H54 (cell line): ENCODE data around the gene ZNF423.

Source experiments
- DNase-seq: peaks from one replicate; pipeline ENCODE4 v3.0.0; 2011; ENCODE audit warnings: low spot score, mixed read lengths; ENCODE audit not compliant: insufficient read length
- FAIRE-seq: peaks from 3 replicates; lab custom pipeline; 2011; peaks lifted over from hg19 to GRCh38; lab: Jason Lieb, UNC
- POLR2A ChIP-seq: IDR thresholded peaks from 2 replicates; pipeline ENCODE4 v1.6.1; 2011; ENCODE audit warnings: low read depth, mild to moderate bottlenecking, low read length

Gene ZNF423

GRCh38 chr16:49598383-49599170 lies 257.3 kb downstream of the ZNF423 start:
- TF ChIP-seq POLR2A: no peak
- no peak for DNase-seq
- no peak for FAIRE-seq

- DNase-seq (no peak), FAIRE-seq (no peak)
- TF ChIP-seq POLR2A: no peak
Measured at GRCh38 chr16:49597796-49598195, 258.1 kb downstream of the ZNF423 start.

DNA sequence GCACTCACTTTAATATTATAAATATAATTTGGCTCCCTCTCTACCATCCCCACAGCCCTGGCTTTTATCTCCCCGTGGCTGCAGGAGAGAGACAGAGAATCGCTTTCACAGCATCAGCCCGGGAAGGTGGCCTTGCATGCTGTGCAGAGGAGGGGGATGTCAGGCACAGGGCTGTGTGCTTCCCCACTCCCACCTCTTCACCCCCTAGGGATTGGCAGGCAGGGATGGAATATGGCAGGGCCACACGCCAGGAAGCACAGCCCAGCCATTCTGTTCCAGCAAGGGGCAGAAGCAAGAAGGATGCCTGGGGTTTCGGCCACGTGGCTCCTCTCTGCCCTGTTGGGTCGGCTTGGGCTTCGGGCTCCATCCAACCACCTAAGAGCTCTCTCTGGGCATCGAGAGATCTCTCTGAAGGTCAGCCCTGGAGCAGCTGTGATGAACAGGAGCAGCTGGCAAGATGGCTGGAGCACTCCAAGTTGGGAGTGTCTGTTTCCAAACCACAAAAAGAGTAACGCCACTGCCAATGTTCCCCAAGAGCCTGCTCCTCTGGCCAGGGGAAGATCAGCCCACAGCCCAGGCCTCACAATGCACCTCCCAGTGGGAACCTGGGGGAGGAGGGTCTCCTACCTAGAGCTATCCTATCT lies 259.1 kb downstream of the ZNF423 start:
- DNase-seq (no peak), FAIRE-seq (no peak)
- TF ChIP-seq POLR2A: no peak

- DNase-seq: no peak
- TF ChIP-seq POLR2A: no peak
- FAIRE-seq: no peak
Measured at GRCh38 chr16:49596068-49596467, 259.8 kb downstream of the ZNF423 start.

DNA sequence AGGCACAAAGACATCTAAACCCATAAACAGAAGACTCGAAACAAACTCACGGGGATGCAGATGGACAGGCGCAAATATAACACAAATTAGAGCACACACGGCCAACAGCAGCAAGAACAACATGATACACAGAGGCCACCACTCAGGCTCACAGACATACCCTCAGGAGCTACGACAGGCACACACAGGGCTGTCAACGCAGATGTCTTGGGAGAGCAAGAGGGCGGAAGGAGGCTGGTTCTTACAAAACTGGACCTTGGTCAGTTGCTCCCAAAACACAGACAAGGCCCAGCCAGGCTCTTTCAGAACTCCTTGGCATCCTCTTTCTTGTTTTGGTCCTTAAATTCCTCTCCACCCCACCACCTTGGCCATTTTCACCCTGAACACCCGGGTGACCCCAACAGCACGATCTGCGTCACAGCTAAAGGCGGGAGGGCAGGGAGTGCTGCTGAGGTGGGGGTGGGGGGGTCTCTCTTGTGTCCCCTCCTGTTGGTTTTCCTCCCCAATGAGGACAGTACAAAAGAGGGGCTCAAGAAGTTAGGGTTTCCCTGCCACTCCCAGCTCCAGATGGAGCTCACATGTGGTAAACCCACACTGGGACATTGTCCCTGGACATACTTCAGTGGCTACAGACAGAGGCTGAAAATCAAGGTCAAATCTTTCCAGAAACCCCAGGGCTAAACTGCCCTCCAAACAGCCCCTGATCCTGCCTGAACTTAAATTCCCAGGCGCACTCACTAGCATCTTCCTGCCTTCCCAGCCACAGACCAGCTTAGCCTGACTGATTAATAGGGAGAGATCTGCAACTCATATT lies 261.0 kb downstream of the ZNF423 start:
- no peak for FAIRE-seq
- TF ChIP-seq POLR2A: no peak
- DNase-seq: no peak

GRCh38 chr16:49594153-49594552 lies 261.8 kb downstream of the ZNF423 start:
- no peak for DNase-seq
- no peak for TF ChIP-seq POLR2A
- no peak for FAIRE-seq

- no peak for FAIRE-seq
- TF ChIP-seq POLR2A: no peak
- DNase-seq: no peak
Measured at GRCh38 chr16:49593424-49594040, 262.4 kb downstream of the ZNF423 start.

DNA sequence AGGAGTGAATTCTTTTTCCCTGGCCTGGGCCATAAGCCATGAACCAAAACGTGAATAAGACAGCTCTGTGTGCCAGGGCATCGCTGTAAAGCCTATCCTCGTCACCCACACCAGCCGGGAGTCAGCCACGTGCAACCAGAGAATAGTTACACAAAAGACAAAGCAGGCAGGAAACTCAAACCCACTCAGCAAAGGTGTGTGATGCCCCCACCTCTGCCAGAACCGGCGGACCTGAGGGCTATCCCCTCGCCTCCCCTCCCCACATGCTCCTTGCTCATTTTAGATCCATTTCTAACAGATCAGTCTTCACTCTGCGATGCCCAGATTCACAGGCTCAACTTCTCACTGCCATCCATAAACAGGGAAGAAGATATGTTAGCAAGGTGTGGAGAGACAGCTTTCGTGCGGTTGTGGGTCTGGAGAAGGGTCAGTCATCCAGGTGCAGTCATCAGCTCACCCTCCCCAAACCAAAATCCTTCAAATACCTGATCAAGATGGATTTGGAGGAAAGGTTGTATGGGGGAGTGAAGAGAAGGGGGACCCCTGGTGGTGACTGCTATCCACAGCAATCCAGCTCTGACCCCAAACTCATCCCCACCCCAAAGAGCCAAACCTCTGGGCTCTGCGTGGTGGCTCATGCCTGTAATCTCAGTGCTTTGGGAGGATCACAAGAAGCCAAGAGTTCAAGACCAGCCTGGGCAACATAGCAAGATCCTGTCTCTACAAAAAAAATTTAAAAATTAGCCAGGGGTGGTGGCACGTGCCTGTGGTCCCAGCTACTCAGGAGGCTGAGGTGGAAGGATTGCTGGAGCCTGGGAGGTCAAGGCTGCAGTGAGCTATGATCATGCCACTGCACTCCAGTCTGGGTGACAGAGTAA lies 263.1 kb downstream of the ZNF423 start:
- FAIRE-seq: no peak
- DNase-seq: peak; percentile 47

DNA sequence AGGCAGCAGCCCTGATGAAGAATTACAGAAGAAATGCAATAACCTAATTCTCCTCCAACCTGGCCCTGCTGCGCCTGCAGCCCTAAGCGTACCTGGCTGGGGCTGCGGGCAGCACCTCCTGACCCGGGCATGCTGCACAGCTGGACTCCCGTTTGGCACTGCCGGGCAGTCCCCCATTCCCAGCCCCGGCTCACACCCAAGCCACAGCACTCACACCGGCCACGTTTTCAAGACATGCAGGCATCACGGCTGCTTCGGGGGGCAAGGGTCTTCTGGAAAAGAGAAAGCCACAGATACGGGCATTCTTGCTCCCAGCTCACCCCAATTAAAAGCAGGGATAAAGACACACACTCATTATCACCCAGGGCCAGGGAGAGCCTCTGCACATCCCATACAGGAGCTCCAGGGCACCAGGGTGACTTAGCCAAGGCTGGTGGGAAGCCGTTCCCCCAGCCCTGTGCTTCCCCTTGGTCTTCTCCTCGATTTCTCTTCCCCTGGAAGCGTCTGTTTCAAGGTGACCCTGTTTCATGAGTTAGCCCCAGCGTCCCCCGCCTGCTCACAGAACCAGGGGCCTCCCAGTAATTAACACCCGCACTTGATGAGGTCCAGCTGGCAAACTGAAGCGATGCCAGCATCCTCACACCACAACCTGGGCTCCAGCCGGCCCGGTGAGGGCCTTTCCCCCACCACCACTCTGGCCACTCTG lies 265.6 kb downstream of the ZNF423 start:
- DNase-seq (no peak), FAIRE-seq (no peak)
- TF ChIP-seq POLR2A: no peak

More for the DNA sequence above, 263.1 kb downstream of the ZNF423 start:
- no peak for TF ChIP-seq POLR2A

- TF ChIP-seq POLR2A: no peak
- DNase-seq (no peak), FAIRE-seq (no peak)
Measured at GRCh38 chr16:49589544-49590031, 266.3 kb downstream of the ZNF423 start.

DNA sequence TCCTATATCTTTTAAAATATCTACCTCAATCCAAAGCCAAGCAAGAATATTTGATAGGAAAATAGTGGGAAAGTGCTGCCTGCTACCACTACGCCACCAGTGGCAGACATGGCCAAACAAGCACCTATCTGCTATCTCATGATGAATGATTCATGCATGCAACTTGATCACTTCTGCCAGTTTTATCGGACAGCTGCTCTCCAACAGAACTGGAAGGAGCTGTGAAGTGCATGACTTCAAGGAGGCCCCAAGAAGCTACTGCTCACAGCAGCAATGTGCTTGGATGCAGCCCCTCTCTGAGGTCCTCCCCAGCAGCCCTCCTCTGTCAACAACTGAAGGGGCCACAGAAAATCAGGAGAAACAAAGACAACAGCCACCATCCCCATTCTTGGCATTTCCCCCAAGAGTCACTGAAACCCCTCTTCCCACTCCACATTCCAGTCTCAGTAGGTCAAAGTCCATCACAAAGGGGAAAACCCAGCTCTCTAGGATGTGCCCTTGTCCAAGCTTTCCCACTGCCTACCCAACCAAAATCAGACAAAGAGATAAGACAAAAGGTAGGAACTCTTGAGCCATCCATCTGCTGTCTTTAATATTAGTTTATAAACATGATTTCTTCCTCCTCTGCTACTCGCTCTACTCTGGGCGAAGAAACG lies 267.1 kb downstream of the ZNF423 start:
- DNase-seq (no peak), FAIRE-seq (no peak)
- no peak for TF ChIP-seq POLR2A

DNA sequence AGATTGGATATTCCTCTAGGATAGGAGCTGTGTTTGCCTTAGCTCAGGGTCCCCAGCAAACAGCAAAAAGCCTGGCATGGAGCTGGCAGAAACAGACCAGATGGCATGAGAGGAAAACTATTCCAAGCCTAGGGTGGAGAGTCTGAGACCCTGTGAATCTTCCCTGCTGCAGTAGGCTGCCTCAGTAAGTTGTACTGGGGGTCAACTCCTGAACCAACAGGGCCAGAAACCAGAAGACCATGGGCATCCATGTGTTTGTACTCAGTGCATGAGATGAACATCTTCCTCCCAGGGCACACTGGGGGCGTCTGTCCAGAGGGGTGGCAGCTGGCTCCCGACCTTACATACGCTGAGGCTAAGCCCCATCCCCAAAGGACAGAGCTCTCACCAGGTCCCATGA lies 267.9 kb downstream of the ZNF423 start:
- DNase-seq: no peak
- no peak for FAIRE-seq
- no peak for TF ChIP-seq POLR2A
